ENCODE results near the gene LRRC7. TPM values are rescaled to one million over a fixed set of nuclear protein-coding genes. Genes with fewer than 3 reads are reported as not detected.

LRRC7 gene
- total and polyA plus RNA-seq, 2 donors from 2014 or later, result 0.19 to 0.37 TPM

DNA sequence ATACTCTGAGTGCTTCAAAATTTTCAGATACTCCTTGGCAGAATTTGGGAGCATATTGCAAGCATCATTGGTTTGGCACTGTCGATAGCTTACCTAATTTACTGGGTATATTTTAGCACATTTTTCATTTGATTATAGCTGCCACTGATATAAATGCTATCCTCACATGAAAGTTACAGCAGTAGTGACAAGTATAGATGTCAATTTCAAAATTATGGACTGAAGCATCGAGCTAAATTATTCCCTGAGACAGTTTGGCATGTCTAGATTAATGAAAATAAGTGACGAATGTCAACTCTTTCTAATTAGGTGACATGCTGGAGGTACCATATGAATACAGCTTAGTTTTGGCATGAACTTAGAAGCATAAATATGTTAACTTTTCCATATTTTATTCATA, 83.1 kb downstream of the LRRC7 start:
- FAIRE-seq (no peak), DNase-seq (no peak)
- TF ChIP-seq, protein P1, sequence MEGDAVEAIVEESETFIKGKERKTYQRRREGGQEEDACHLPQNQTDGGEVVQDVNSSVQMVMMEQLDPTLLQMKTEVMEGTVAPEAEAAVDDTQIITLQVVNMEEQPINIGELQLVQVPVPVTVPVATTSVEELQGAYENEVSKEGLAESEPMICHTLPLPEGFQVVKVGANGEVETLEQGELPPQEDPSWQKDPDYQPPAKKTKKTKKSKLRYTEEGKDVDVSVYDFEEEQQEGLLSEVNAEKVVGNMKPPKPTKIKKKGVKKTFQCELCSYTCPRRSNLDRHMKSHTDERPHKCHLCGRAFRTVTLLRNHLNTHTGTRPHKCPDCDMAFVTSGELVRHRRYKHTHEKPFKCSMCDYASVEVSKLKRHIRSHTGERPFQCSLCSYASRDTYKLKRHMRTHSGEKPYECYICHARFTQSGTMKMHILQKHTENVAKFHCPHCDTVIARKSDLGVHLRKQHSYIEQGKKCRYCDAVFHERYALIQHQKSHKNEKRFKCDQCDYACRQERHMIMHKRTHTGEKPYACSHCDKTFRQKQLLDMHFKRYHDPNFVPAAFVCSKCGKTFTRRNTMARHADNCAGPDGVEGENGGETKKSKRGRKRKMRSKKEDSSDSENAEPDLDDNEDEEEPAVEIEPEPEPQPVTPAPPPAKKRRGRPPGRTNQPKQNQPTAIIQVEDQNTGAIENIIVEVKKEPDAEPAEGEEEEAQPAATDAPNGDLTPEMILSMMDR (IDR thresholded peaks at IDR 0.05; ENCODE audit: borderline replicate concordance, extremely low read depth, insufficient read depth), result no peak
- no peak overlapping the region for H3K27ac ChIP-seq (ENCODE audit: low read depth in 2 of 2, low read length in 2 of 2)
- H3K4me3 ChIP-seq (ENCODE audit: low read length in 3 of 3), result no peak overlapping the region
- intact Hi-C loops (cut with DNase I), result no loop called here
- no peak overlapping the region for H3K9ac ChIP-seq (ENCODE audit: low read length in 3 of 3)
- no peaks in the 10 kb centered on the region for H3K9me3 ChIP-seq (ENCODE audit: control insufficient read depth in 2 of 3, insufficient read depth in 1 of 3, low read length in 3 of 3)
- no peaks in the 10 kb centered on the region for H3K27me3 ChIP-seq (ENCODE audit: control insufficient read depth, insufficient read depth, low read length)
- H3K4me1 ChIP-seq (ENCODE audit: control insufficient read depth in 2 of 3, insufficient read depth in 2 of 3, low read depth in 1 of 3, low read length in 3 of 3), result no peaks in the 10 kb centered on the region
- no peaks in the 10 kb centered on the region for H3K36me3 ChIP-seq (ENCODE audit: control insufficient read depth in 2 of 3, insufficient read depth in 3 of 3, low read length in 3 of 3)

DNA sequence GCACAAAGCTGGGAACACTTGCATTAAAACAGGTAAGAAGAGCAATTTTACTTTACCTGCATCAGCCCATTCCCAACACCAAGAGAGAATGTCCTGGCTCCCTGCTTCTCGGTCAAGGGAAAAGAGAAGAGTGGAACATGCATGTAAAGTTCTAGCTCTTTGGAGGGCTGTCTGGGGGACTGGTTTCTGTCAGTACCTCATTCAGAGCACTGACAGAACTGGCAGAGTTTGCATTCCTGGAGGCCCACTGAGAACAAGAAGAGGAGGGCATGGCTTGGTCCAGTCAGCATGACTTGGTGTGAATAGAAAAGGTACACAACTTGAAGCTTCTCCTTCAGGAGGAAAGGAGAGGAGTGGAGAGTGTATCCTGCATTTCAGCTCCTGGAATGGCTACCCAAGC, 83.9 kb downstream of the LRRC7 start:
- Histone ChIP-seq H3K4me1 (ENCODE audit: control insufficient read depth in 2 of 3, insufficient read depth in 2 of 3, low read depth in 1 of 3, low read length in 3 of 3) (no peaks in the 10 kb centered on the region), H3K9ac (ENCODE audit: low read length in 3 of 3) (no peak overlapping the region), H3K27me3 (ENCODE audit: control insufficient read depth, insufficient read depth, low read length) (no peaks in the 10 kb centered on the region), H3K27ac (ENCODE audit: low read depth in 2 of 2, low read length in 2 of 2) (no peak overlapping the region), H3K9me3 (ENCODE audit: control insufficient read depth in 2 of 3, insufficient read depth in 1 of 3, low read length in 3 of 3) (no peaks in the 10 kb centered on the region), H3K36me3 (ENCODE audit: control insufficient read depth in 2 of 3, insufficient read depth in 3 of 3, low read length in 3 of 3) (no peaks in the 10 kb centered on the region), H3K4me3 (ENCODE audit: low read length in 3 of 3) (no peak overlapping the region)
- no peak for FAIRE-seq
- TF ChIP-seq, protein P1 (IDR thresholded peaks at IDR 0.05; ENCODE audit: borderline replicate concordance, extremely low read depth, insufficient read depth), result no peak
- intact Hi-C loops (cut with DNase I), result no loop called here
- DNase-seq, result no peak

DNA sequence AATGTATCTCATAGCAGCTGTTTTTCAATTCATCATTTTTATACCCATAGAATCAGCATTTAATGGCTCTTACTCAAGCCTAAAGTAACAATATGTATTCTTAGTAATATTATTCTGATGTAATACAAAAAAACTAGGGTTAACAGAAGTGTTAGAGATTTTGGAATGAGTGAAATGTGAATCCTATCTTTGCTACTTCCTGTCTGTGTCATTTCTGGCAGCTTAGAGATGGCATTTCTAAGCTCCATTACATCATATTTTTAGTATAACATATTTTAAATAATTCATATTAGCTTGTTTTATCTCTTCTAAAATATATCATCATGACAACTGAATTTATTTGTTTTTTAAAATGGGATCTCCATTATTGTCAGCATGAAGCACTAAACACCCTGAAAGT, 90.2 kb downstream of the LRRC7 start:
- no peak overlapping the region for H3K9ac ChIP-seq (ENCODE audit: low read length in 3 of 3)
- no peak overlapping the region for H3K4me3 ChIP-seq (ENCODE audit: low read length in 3 of 3)
- no peaks in the 10 kb centered on the region for H3K36me3 ChIP-seq (ENCODE audit: control insufficient read depth in 2 of 3, insufficient read depth in 3 of 3, low read length in 3 of 3)
- no peaks in the 10 kb centered on the region for H3K4me1 ChIP-seq (ENCODE audit: control insufficient read depth in 2 of 3, insufficient read depth in 2 of 3, low read depth in 1 of 3, low read length in 3 of 3)
- TF ChIP-seq, protein P1 (IDR thresholded peaks at IDR 0.05; ENCODE audit: borderline replicate concordance, extremely low read depth, insufficient read depth), result no peak
- H3K27me3 ChIP-seq (ENCODE audit: control insufficient read depth, insufficient read depth, low read length), result no peaks in the 10 kb centered on the region
- H3K27ac ChIP-seq (ENCODE audit: low read depth in 2 of 2, low read length in 2 of 2), result no peak overlapping the region
- DNase-seq (no peak), FAIRE-seq (no peak)
- intact Hi-C loops (cut with DNase I), result no loop called here
- no peaks in the 10 kb centered on the region for H3K9me3 ChIP-seq (ENCODE audit: control insufficient read depth in 2 of 3, insufficient read depth in 1 of 3, low read length in 3 of 3)

DNA sequence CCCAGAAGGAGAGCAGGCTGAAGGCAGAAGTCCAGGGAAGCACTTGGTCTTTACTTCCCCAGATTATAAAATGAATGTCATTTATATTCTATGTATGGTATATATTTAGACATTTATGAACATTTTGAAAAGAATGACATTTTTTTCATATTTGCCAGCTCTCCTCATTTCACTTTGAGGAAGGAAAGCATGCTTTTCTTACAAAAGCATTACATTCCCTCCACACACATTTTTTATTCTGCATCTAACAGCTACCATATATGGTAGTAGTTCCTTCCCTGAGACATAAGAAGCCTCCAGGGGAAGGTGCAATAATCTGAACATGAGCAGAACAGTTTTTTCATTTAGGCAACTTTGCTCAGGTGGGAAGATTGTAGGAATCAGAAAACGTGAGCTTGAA, 94.0 kb downstream of the LRRC7 start:
- Histone ChIP-seq H3K9me3 (ENCODE audit: control insufficient read depth in 2 of 3, insufficient read depth in 1 of 3, low read length in 3 of 3) (no peaks in the 10 kb centered on the region), H3K4me1 (ENCODE audit: control insufficient read depth in 2 of 3, insufficient read depth in 2 of 3, low read depth in 1 of 3, low read length in 3 of 3) (no peaks in the 10 kb centered on the region), H3K27me3 (ENCODE audit: control insufficient read depth, insufficient read depth, low read length) (no peaks in the 10 kb centered on the region), H3K27ac (ENCODE audit: low read depth in 2 of 2, low read length in 2 of 2) (no peak overlapping the region), H3K36me3 (ENCODE audit: control insufficient read depth in 2 of 3, insufficient read depth in 3 of 3, low read length in 3 of 3) (no peaks in the 10 kb centered on the region), H3K9ac (ENCODE audit: low read length in 3 of 3) (no peak overlapping the region), H3K4me3 (ENCODE audit: low read length in 3 of 3) (no peak overlapping the region)
- TF ChIP-seq, protein P1 (IDR thresholded peaks at IDR 0.05; ENCODE audit: borderline replicate concordance, extremely low read depth, insufficient read depth), result no peak
- DNase-seq (no peak), FAIRE-seq (no peak)
- intact Hi-C loops (cut with DNase I), result no loop called here
